ENCODE results near the gene RASAL2. TPM values are rescaled to one million over a fixed set of nuclear protein-coding genes. Genes with fewer than 3 reads are reported as not detected.
"Not testable (repeated sequence)": the region's sequence is repeated elsewhere in the genome, so short reads cannot be mapped to it uniquely, and the experiment has no call there.

Gene RASAL2
- total and polyA plus RNA-seq, 12 donors = 2.4 to 31.5 (median 15.0) TPM

GRCh38 chr1:178308438-178308837 is 214.5 kb downstream of the RASAL2 start:
- intact Hi-C loops (cut with DNase I) = no loop called here
- no peaks in the 10 kb centered on the region for H3K9me3 ChIP-seq (replicated peaks in 1 of 3)
- TF ChIP-seq CTCF (IDR thresholded peaks at IDR 0.05) (no peak), POLR2A (IDR thresholded peaks at IDR 0.05) (no peak)
- no peak overlapping the region for H3K27ac ChIP-seq
- DNase-seq = no peak
- H3K4me3 ChIP-seq = no peak overlapping the region
- no peaks in the 10 kb centered on the region for H3K27me3 ChIP-seq
- H3K4me1 ChIP-seq (replicated peaks in 1 of 2) = no peaks in the 10 kb centered on the region
- no peaks in the 10 kb centered on the region for H3K36me3 ChIP-seq (replicated peaks in 1 of 2)

- no peaks in the 10 kb centered on the region for H3K4me1 ChIP-seq (replicated peaks in 1 of 2)
- WGBS, 4 donors = 0% methylated on average over 1 of the region's 1 CpG
- no peak for TF ChIP-seq POLR2A (IDR thresholded peaks at IDR 0.05)
- peak; percentile 62 to 88 (median 82) for TF ChIP-seq CTCF (IDR thresholded peaks at IDR 0.05)
- no peaks in the 10 kb centered on the region for H3K9me3 ChIP-seq (replicated peaks in 1 of 3)
- H3K27me3 ChIP-seq = no peaks in the 10 kb centered on the region
- no peaks in the 10 kb centered on the region for H3K36me3 ChIP-seq (replicated peaks in 1 of 2)
- intact Hi-C loops (cut with DNase I) = loop anchor here (5.0 to 10.0 kb wide), 2 partner anchors 192 to 654 kb away; no protein-coding TSS in a partner anchor
- H3K27ac ChIP-seq = no peak overlapping the region
- peak in 2 of 7 donors; percentile 7 to 26 for DNase-seq
- no peak overlapping the region for H3K4me3 ChIP-seq
Observed at GRCh38 chr1:178310685-178311105, 216.8 kb downstream of the RASAL2 start.

GRCh38 chr1:178311164-178311563 is 217.3 kb downstream of the RASAL2 start:
- no peak overlapping the region for H3K4me3 ChIP-seq
- intact Hi-C loops (cut with DNase I) = loop anchor here (5.0 to 10.0 kb wide), 2 partner anchors 191 to 654 kb away; no protein-coding TSS in a partner anchor
- no peaks in the 10 kb centered on the region for H3K9me3 ChIP-seq (replicated peaks in 1 of 3)
- no peaks in the 10 kb centered on the region for H3K36me3 ChIP-seq (replicated peaks in 1 of 2)
- H3K4me1 ChIP-seq (replicated peaks in 1 of 2) = no peaks in the 10 kb centered on the region
- no peaks in the 10 kb centered on the region for H3K27me3 ChIP-seq
- DNase-seq = no peak
- no peak overlapping the region for H3K27ac ChIP-seq
- 55 to 86% (median 75%) methylated on average over 1 of the region's 1 CpG for WGBS, 4 donors
- TF ChIP-seq CTCF (IDR thresholded peaks at IDR 0.05) (no peak), POLR2A (IDR thresholded peaks at IDR 0.05) (no peak)

- H3K9me3 ChIP-seq (replicated peaks in 1 of 3); H3K4me1 ChIP-seq (replicated peaks in 1 of 2); DNase-seq; H3K27me3 ChIP-seq; H3K27ac ChIP-seq; H3K36me3 ChIP-seq (replicated peaks in 1 of 2); intact Hi-C loops (cut with DNase I); H3K4me3 ChIP-seq: not testable (repeated sequence)
- WGBS, 4 donors = 69 to 86% (median 84%) methylated on average over 9 to 29 of the region's 30 CpGs
Observed at GRCh38 chr1:178320280-178320982, 226.5 kb downstream of the RASAL2 start.

GRCh38 chr1:178323067-178323466 is 229.2 kb downstream of the RASAL2 start:
- intact Hi-C loops (cut with DNase I) = no loop called here
- Histone ChIP-seq H3K27ac (no peak overlapping the region), H3K36me3 (replicated peaks in 1 of 2) (no peaks in the 10 kb centered on the region), H3K4me3 (no peak overlapping the region), H3K27me3 (no peaks in the 10 kb centered on the region), H3K9me3 (replicated peaks in 1 of 3) (no peaks in the 10 kb centered on the region), H3K4me1 (replicated peaks in 1 of 2) (no peaks in the 10 kb centered on the region)
- no peak for TF ChIP-seq CTCF (IDR thresholded peaks at IDR 0.05)
- TF ChIP-seq POLR2A (IDR thresholded peaks at IDR 0.05) = no peak
- no peak for DNase-seq
- 67 to 79% (median 69%) methylated on average over 1 of the region's 1 CpG for WGBS, 4 donors

Measured in adrenal gland (tissue), 12 donors.